CMK (cell line): Measurements from ENCODE around the gene SCN3B.
A peak's percentile ranks its signal among the peaks of the same experiment; 100 is the strongest.

Experiments used
- DNase-seq: peaks from one replicate; pipeline ENCODE4 v3.0.0-alpha.2; 2010; ENCODE audit warnings: low read depth

The SCN3B gene, protein sequence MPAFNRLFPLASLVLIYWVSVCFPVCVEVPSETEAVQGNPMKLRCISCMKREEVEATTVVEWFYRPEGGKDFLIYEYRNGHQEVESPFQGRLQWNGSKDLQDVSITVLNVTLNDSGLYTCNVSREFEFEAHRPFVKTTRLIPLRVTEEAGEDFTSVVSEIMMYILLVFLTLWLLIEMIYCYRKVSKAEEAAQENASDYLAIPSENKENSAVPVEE

DNA sequence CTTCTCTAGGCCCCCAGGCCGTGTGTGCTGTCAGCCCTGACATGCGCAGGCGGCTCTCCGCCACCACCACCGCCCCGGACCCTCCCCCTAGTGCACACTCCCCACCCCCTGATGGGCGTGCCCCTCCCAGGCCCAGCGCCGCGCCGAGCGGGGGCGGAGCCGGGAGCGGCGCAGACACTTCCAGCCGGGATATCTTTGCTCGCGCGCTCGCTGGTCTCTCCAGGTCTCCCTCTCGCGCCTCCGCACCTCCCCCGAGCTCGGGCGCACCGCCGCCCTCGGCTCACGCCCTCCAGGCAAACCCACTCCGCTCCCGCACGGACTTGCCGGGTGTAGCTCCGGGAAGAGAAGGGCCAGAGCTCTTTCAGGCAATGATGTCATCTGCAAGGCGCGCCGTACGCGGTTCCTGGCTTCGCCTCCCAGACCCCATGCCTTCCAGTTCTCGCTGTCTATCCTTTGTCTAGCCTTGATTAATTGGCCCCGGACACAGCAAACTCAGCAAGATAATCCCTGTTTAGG is at the start of gene SCN3B:
SCN3B (minus strand) TSS at position 59 of the 516 bp plus-strand sequence. CDS start 823 bp downstream, outside the sequence.
- no peak for DNase-seq

DNA sequence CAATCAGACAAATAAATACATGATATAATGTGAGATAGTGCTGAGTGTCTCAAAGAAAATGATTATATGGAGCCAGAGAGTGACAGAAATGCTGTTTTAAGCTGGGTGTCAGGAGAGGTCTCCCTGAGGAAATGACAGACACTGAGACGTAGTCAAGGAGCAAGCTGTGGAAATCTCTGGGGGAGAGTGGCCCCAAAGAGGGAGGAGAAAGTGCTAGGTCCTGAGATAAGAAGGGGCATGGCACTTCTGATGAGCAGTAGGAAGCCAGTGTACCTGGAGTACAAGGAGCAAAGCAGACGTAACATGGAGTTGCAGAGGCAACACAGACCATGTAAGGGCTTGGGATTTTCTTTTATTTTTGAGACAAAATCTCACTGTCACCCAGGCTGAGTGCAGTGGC is 48.3 kb upstream of the SCN3B start:
- no peak for DNase-seq

DNA sequence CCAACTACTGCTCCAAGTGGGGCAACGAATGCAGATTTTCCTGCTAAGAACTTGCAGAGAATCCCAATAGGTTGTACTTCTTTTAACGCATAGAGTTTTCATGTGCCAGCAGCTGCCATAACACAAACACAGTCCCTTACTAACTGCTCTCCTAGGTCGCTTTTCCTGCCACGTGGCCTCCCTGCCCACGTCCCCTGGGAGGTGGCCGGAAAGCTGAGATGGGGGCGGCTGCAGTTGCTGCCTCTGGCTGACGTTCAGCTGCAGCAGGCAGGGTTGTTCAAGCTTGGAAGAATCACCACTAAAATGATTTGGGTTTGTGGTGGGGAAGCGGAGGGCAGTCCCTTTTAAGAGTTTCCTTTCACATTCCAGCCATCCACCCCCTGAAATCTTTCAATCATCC is 47.7 kb upstream of the SCN3B start:
- DNase-seq: no peak

DNA sequence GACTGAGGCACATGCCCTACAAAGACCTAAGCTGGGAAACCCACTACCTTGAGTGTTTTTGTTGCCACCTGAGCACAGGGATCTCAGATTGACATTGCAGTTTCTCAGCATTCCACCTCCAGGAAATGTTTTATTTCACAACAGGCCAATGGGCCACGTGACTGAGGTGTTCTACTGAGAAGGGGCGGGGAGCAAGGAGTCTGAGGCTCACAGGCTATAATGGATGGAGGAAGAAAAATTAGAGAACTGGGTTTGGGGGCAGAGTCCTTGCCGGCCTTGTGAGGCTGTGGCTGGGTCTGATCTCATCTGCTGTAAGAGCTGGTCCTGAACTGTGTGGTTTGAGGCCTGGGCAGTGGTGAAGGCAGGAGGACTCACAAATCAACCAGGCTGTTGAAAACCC is 46.3 kb upstream of the SCN3B start:
- no peak for DNase-seq

DNA sequence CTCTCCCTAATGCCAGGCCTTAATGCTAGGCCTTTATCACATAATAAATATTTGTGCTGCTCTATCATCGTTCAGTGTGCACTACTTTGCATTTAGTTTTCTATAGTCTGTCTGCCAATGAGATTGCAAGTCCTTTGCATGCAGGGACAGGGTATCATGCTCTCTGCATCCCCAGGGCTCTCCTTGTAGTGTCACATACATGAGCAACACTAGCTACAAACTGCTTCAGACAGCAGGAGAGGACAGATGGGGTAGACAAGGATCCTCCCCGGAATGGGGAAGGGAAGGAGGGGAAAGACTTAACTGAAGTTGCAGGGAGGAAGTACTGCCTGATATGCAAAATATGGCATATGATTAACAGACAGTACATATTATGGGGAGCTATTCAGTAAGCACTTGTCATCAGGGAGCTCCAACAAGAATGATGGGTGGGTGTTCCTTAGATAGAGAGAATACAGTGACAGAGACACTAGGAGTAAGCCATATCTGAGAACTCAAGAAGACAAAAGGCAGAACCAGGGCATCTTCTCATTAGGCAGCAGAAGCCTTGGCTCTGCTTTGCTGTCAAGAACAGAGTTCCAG is 44.2 kb upstream of the SCN3B start:
- DNase-seq: no peak

DNA sequence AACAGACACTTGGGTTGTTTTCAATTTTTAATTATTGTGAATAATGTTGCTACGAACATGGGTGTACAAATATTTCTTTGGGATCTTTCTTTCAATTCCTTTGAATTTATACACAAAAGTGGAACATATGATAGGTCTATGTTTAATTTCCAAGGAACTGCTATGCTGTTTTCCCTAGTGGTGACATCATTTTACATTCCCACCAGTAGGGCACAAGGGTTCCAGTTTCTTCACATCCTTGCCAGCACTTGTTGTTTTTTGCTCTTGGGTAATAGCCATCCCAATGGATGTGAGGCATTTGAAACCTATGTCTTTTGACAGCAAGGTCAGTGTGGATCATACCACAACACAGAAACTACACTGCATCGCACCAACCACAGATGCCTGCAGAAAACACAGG is 41.8 kb upstream of the SCN3B start:
- DNase-seq: no peak

DNA sequence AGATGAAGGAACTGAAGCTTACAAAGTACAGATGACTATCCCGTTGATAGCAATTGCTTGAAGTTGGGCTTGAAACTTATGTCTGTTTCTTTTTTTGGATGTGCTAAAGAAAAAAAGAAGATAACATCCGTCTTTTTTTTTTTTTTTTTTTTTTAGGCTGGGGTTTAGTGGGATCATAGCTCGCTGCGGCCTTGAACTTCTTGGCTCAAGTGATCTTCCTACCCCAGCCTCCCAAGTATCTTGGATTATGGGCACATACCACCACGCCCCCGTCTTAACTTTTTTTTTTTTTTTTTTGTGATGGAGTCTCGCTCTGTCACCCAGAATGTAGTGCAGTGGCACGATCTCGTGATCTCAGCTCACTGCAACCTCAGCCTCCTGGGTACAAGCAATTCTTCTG is 40.8 kb upstream of the SCN3B start:
- DNase-seq: no peak

DNA sequence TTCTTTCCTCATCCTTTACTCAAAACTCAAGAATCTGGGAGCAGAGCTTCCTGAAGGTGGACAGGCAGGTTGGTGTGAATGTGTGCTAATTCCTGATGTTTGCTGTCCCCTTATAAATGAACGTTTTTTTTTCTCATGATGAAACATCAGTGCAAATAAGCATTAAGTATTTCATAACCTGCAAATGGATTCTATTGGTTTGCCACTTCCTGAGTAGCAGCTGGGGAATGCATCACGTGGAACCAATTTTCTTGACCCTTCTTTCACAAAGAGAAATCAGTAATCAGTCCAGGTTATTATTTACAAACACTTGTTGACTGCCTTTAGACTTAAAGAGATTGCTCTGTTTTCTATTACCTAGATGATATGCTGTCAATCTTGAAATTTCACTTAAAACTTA is 40.1 kb upstream of the SCN3B start:
- DNase-seq: no peak

DNA sequence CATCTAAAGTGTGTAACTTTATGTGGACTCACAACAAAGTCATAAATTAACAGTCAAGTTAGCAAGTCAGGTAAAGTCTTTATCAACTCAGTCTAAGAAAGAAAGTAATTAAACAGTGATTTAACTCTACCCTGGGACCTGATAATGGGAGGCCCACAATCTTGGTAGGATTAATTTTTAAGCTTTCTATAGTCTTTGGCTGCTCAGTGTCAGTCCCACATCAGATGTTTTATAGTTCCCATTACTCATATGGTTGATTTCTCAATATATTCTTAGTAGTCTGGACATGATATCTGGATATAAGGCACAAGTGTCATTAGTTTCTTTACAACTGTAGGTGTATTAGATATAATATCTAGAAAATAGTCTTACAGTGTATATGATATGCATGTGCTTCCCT is 38.5 kb upstream of the SCN3B start:
- no peak for DNase-seq

DNA sequence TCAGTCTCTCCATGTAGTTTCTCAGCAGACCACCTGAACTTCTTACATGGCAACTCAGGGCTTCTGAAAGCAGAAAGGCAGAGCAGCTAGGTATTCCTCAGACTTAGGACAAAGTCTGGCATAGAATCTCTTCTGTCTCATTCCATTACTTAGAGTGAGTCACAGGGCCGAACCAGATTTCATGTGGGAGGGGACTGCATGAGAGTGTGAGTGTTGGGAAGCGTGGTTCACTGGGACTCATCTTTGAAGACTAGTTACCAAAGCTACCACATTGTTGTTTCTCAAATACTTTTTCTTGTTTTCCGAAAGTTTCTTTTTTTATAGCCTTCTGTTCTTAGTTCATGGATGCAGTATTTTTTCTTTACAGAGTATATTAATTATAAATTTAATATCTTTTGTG is 36.1 kb upstream of the SCN3B start:
- no peak for DNase-seq

DNA sequence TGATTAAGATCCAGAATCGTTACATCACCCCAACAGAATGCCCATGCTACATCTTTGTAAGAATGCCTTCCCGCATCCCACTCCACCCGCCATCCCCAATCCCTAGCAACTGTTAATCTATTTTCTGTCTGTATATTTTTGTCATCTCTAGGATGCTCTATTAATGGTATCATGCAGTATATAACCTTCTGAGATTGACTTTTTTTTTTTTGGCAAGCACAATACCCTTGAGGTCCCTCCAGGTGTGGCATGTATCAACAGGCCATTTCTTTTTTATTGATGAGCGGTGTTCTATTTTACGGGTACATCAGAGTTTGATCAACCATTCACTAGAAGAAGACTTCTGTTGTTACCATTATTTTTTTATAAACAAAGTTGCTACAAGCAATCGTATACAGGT is 30.2 kb upstream of the SCN3B start:
- no peak for DNase-seq

DNA sequence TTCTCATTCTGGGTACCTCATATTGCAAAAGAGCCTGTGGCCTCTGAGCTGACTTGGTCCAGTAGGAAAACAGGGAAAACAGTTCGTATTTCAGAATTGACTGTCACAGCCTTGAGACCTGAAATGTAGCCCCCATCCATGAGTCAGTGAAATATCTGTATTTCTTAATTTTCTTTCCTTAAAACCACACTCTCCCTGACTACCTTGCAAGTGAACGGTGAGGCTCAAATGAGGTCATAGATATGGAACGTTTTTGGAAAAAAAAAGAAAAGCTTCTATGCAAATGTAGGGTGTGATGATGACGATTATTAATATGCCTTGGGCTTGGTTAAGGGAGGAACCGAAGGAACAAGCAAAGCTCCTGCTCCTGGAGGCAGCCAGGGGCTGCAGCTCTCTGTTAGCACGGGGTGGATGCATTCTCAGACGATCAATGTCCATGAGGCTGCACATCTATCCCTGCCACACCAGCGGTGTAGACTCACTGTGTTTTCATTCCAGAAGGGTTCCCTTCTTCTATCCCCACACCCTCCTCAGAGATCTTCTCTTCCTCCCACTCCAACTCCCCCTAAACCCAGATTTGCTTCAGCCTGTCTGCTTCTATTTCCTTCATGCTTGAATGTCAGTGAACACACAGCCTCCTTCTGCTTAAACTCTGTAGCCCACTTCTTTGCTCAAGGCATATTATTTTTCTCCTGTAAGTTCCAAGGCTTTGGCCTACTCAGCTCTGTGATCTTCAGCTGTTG is 29.2 kb upstream of the SCN3B start:
- no peak for DNase-seq

DNA sequence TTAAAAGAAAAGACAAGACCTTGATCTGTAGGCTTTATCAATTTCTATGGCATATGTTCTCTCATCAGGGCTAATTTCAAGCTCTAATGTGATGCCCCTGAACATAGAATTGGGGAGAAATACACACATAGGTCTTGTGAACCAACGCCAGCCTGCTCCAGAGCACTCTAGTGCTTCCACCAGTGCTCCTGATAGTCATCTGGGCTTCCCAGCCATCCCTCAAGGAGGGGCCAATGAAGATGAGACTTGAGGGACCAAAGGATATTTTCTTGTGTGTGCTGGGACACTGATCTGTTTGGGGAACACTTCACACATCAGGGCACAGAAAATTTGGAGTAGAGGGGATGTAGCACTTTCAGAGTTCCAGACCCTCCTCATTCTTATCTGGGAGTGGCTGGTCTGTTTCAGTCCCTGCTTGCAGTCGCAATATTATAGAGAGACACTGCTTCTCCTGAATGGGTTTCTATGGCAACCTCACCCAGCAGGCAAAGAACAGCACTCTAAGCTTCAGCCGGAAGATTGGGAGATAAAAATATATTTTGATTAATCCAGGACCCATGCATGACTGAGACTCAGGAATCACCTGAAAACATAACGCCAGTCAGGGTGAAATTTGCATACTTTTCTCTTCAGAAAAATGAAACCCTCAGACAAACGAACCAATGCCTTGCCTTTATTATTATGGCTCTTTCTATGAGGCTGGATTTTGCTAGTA is 28.4 kb upstream of the SCN3B start:
- DNase-seq: no peak

DNA sequence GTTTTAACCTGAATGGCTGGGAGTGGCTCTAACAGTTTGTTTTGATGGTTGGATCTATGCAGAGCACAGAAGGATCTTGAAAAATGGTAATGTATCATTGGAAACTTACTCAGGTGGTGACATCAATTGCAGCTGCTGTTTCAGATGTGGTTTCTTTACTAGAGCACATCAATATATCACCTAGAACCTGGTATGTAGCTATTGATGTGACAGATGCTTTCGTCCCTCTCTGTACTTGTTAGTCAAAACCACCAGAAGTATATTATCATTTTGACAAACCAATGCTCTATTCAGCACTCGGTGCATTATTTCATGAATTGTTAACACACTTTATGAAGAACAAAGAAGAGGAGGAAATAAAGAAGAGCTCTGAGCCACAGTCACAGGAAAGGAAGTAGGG is 26.6 kb upstream of the SCN3B start:
- no peak for DNase-seq

DNA sequence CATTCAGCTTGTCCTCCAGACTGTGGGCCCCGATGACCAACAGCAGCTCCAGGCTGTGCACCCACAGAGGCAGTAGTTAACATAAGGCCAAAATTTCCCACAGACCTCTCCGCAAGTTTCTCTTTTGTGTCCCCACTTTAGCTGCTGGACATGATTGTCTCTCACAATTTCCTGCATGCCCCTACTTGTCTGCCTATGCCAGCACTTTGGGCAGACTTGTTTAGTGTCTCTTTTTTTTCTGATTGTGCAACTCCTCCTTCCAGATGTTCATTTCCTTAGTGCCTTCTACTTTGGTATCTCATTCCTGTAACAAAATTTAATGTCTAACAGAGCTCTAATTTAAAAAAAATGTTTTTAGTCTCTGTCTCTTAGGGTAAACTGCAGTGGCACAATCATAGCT is 23.8 kb upstream of the SCN3B start:
- no peak for DNase-seq

DNA sequence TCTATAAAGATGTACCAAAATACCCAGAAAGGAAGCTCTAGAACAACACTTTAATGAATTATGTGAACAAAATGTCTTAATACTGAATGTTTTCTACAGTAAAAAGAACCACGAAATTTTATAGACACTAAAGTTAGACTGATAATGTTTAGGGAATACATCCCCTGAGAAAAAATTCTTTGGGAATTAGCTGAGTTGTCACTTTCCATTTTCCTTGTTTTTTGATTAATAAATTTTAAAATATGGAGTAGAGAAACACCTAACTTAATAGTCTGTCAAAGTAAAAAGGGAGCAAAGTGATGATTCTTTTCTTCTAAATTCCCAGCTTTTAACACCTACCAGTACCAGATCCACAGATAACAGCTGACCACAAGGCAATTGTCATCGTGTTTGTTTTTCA is 23.1 kb upstream of the SCN3B start:
- no peak for DNase-seq

DNA sequence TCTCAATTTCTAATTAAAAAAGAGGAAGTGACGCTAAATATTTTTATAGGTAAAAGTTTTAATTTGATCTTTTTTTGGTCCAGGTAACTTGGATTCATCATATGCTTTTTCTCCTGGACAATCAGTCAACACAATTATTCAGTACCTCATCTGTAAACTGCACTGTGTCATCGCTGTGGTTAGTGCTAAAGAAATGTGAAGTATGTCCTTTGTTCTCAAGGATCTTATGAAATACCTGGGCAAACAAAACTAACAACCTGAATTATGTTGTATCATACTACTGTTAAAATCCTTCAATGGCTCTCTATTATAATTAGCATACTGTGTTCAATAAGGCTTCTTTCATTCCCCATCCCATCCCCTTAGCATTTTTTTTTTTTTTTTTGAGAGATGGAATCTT is 19.9 kb upstream of the SCN3B start:
- DNase-seq: no peak

DNA sequence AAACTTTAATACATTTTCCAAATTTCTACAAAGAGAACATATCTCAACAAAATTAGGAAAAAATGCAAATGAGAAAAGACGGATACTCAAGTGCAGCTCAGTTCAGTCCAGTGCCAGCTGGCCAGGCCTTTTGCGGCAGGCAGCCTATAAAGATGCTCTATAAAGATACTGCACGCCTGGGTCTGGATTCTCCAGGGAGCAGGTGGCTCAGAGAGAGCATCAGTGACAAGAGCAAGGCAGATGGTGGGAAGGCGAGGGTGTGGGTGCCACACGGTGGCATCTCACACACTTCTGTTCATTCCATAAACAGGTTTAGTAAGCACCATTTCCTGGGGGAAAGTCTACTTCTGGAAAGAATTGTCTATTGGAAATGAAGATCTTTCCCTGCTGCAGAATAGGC is 18.1 kb upstream of the SCN3B start:
- DNase-seq: no peak

DNA sequence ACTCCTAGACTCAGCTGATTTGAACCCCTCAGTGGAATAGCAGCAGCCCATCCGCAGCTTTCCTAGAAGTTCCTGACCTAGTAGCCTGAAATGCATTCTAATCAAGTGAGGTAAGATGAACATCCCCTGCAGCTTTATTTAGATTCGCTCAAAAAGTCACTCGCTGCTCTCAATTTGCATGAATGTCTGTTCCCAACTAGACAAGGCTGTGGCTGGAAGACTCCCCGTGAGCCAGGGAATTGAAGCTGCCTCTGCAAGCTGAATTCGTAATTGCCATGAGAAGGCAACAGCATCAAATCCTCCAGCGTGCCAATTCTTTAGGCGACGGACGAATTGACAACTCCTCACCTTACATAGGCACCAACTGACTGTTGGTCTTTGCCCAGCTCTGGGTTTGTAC is 17.1 kb upstream of the SCN3B start:
- DNase-seq: no peak

DNA sequence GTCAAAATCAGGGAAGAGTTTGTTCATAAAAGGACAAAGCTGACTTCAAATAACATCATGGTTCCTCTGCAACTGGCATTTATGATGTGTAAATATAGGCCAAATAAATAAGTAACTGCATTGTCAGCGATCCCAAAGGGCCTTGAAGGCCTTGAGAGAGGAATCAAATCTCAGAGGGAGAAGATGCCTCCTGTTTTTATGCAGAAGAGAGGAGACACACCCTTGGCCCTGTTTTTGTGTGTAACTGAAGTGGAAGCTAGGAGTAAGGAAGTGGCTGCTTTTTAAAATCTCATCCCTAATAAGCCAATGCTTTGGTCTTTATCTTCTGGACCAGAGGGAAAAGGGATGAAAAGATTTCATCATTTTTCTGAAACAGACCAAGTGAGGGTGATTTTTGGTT is 15.7 kb upstream of the SCN3B start:
- no peak for DNase-seq

DNA sequence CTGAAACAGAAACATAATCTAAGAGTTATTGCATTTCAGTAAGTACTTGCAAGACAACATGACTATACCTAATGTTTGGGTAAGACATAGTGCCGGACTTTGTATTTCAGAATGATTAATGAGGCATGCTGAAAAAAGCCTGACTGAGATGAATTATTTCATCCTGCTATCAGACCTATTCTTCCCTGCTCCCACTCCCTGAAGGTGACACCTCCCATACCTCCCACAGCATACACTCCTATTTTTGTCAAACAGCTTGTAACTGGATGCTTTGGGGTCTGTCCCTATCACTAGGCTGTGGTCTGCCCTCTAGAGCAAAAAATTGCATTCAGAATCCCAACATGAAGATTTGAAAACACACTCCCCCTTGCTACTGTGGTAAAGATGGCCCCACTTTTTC is 10.9 kb upstream of the SCN3B start:
- no peak for DNase-seq

DNA sequence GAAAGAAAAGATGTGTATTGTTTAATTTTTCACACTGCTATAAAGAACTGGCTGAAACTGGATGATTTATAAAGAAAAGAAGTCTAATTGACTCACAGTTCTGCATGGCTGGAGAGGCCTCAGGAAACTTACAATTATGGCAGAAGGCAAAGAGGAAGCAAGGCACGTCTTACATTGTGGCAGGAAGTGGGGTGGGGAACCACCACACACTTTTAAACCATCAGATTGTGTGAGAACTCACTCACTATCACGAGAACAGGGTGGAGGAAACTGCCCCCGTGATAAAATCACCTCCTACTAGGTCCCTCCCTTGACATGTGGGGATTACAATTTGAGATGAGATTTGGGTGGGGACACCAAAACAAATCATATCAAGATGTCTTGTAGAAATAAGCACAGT is 5.5 kb upstream of the SCN3B start:
- DNase-seq: peak; percentile 68

DNA sequence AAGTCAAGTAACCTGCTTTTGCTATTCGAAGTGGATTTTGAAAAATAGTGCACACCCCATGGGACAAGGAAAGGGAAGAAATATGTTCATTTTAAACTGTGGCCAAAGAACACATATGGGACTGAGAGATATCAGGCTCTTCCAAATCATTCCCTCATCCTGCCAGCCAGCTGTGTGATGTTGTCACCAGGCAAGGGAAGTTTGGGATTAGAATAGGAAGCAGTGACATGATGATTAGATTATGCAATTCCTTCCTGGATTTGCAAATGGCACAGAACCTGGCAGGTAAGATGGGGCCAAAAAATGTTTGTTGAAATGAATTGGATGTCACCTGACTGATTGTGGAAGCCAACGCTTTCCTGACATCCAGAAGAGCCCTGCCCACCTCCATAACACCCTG is 4.9 kb upstream of the SCN3B start:
- DNase-seq: peak; percentile 20
